Prostate gland (tissue), 2 donors: ENCODE data around the gene DACT3.

ENCODE experiments used
- CTCF ChIP-seq, 4 experiments: fragments of 200-600 bp in 2 of 4; fragments of 450-650 bp in 2 of 4; sonication (generic) in 2 of 4; IDR thresholded peaks; 1 replicate in 3 of 4; 2 replicates in 1 of 4; pipeline ENCODE4 v1.5.1; 2016 to 2019; ENCODE audit warnings: antibody characterized with exemption in 4 of 4, mild to moderate bottlenecking in 2 of 4, moderate library complexity in 2 of 4
- POLR2A ChIP-seq: fragments of 450-650 bp; IDR thresholded peaks from one replicate; pipeline ENCODE4 v1.6.1; 2016; ENCODE audit warnings: antibody characterized with exemption, mild to moderate bottlenecking
- POLR2AphosphoS5 ChIP-seq: sonication (generic); formaldehyde crosslinking; IDR thresholded peaks from one replicate; pipeline ENCODE4 v1.6.1; 2017; ENCODE audit warnings: antibody characterized with exemption

GRCh38 chr19:46625731-46626130 lies 35.3 kb downstream of the DACT3 start:
- TF ChIP-seq CTCF (IDR thresholded peaks at IDR 0.05) (no peak), POLR2A (no peak), POLR2AphosphoS5 (no peak)
